ENCODE results near the gene SLC4A9.

The SLC4A9 gene

DNA sequence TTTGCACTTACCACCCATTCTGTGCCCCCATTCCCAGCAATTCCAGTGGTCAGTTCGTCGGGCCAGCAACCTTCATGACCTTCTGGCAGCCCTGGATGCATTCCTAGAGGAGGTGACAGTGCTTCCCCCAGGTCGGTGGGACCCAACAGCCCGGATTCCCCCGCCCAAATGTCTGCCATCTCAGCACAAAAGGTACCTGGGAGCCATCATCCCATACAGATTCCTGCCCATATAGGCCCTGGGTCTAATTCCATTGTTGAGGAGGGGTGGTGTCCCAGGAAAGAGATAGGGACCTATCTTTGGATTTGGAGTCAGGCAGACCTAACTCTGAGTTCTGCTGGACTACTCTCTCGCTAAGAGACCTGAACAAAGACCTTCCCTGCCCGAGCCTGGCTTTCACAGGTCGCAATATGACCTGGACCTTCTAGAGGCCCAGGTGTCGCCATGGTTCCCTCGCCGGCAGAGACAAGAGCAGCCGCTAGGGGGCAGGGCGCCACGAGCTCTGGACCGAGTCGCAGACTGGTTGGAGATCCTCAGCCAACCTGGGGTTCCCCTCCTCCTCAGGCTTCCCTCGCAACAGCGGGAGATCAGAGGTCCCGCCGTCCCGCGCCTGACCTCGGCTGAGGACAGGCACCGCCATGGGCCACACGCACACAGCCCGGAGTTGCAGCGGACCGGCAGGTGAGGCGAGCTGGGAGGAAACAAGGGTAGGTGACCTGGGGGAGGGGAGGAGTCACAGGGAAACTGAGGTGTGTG is 3.1 kb downstream of the SLC4A9 start:
- DNase-seq, result peak; percentile 52

DNA sequence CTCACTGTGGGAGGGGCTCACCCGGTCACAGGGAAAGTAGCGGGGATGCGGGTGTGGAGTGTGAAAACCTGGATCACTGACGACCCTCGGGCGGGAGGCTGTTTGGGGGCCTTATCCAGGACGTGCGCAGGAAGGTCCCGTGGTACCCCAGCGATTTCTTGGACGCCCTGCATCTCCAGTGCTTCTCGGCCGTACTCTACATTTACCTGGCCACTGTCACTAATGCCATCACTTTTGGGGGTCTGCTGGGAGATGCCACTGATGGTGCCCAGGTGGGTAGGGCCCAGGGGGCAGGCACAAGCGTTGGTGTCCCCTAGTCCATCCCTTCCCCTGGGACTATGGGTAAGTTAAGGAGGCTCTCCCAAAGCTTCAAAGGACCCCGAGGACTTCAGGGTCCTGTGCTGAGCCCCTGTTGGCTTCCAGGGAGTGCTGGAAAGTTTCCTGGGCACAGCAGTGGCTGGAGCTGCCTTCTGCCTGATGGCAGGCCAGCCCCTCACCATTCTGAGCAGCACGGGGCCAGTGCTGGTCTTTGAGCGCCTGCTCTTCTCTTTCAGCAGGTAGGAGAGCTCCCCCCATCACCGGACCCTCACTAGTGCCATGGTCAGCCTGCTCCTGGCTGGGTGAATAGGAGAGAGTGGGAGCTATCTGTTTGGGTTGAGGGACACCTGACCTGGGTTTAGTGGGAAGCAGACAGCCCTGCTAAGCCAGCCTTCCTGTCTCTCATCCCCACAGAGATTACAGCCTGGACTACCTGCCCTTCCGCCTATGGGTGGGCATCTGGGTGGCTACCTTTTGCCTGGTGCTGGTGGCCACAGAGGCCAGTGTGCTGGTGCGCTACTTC is 3.9 kb downstream of the SLC4A9 start:
- no peak for DNase-seq

- DNase-seq, result no peak
Measured at GRCh38 chr5:140364472-140364765, 4.4 kb downstream of the SLC4A9 start.

DNA sequence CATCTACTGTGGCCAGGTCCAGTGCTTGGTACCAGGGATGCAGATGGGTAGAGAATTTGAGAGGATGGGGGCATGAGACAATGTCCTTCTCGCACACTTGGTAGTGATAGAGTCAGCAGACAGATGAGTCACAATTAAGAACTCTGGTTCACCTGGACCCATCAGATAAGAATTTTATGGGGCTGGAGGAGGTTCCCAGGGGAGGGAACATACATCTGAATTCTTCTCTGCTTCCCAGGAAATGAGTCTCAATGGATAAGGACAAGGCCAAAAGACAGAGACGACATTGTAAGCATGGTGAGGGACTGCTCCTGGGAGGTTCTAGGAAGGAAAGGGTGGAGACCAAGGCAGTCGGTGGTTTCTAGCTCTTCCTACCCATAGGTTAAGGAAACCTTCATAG is 5.3 kb downstream of the SLC4A9 start:
- no peak for DNase-seq

- DNase-seq, result no peak
Measured at GRCh38 chr5:140365941-140366340, 5.9 kb downstream of the SLC4A9 start.

GRCh38 chr5:140366589-140367255 is 6.7 kb downstream of the SLC4A9 start:
- no peak for DNase-seq

GRCh38 chr5:140367256-140368013 is 7.4 kb downstream of the SLC4A9 start:
- DNase-seq, result no peak

GRCh38 chr5:140371356-140372151 is 11.6 kb downstream of the SLC4A9 start:
- DNase-seq, result no peak

GRCh38 chr5:140372971-140373487 is 13.0 kb downstream of the SLC4A9 start:
- DNase-seq, result peak; percentile 77

GRCh38 chr5:140381351-140381750 is 21.4 kb downstream of the SLC4A9 start:
- no peak for DNase-seq

DNA sequence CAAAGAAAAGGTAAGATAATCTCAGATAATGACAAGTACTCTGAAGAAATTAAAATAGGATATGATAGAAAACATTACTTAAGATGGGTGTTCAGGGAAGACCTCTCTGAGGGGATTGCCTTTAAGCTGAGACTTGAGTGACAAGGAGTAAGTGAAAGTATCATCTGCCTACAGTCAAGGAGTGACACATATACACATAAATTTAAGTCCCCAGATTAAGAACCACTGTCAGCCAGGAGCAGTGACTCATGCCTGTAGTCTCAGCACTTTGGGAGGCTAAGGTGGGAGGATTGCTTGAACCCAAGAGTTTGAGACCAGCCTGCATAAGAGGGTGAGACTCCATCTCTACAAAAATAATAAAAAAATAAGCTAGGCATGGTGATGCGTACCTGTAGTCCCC is 22.0 kb downstream of the SLC4A9 start:
- DNase-seq, result no peak

DNA sequence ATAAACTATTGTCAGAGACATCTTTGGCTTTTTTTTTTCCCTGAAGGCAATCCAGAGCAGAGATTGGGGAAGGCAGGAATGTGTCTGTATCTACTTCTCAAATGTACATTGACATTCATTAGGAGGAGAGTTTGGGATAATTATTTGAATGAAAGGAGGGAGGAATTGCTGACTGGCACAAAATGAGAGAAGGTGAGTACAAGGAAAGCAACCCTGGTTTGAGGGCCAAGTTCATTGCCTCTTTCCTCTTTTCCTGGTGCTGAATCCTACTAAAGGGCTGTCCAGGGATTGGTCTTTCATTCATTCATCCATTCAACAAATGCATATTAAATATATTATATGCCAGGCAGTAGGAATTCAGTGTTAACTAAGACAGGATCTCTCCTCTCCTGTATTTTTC is 22.9 kb downstream of the SLC4A9 start:
- no peak for DNase-seq

DNA sequence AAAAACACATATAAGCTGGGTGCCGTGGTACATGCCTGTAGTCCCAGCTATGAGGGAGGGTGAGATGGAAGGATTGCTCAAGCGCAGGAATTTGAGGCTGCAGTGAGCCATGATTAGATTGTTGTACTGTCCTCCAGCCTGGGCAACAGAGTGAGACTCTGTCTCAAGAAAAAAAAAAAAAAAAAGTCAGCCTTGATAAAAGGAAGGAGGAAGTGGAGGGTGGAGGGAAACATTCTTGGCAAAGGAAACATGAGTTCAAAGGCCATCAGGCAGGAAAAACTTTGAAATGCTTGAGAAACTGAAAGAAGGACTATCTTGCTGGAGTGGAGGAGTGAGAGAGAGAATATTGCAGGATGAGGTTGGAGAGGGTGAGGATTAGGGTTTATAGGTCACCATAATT is 23.3 kb downstream of the SLC4A9 start:
- DNase-seq, result no peak

GRCh38 chr5:140388052-140388451 is 28.1 kb downstream of the SLC4A9 start:
- no peak for DNase-seq

DNA sequence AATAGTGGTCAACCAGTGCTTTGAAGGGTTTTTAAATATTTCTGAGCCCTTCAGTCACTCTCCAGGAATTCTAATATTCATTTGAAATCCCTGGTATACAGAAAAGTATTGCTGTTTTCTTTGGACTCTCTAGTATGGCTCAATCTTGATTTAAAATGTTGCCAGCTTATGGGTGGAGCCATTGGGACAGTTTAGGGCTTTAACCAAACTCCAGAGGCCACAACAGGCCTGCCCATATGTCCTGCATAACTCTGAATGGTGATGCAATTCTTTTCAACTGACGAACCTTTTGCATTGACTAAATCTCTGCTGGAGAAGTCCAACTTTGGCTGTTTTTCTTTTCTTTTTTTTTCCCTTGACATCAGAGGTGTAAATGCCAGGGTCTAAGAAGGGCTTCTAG is 31.3 kb downstream of the SLC4A9 start:
- DNase-seq, result peak; percentile 13

- DNase-seq, result no peak
Measured at GRCh38 chr5:140391732-140392131, 31.7 kb downstream of the SLC4A9 start.

DNA sequence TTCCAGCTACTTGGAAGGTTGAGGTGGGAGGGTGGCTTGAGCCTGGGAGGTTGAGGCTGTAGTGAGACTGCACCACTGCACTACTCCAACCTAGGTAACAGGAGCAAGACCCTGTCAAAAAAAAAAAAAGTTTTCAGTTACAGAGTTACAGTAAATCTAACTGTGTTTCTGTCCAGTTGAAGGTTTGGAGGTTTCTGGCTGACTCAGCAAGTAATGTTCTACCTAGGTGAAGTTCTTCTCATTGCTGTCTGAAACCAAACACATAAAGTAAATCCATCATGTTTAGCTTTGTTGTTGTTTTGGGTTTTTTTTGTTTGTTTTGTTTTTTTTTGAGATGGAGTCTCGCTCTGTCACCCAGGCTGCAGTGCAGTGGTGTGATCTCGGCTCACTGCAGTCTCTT is 33.7 kb downstream of the SLC4A9 start:
- DNase-seq, result no peak

DNA sequence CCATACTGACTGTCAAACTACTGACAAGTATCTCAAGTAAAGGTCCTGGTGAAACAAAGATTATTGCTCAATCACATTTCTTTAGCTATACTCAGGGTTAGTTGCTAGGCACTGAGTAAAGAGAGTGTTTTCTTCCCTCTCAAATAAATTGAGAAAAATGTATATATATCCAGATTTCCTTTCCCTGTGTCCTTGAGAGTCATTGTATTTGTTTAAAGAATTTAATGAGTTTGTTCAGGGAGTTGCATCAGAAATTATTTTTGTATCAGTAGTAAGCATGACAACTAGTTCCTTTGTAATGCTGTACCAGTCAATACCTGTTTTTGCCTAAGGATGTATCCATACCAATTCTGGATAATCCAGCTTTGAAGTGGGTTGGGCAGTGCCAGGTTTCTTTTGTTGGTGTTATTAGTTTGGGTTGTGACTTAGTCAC is 38.4 kb downstream of the SLC4A9 start:
- no peak for DNase-seq

- DNase-seq, result no peak
Measured at GRCh38 chr5:140399979-140400729, 40.2 kb downstream of the SLC4A9 start.

- peak; percentile 96 for DNase-seq
Measured at GRCh38 chr5:140400730-140401361, 40.9 kb downstream of the SLC4A9 start.
